ENCODE results near the gene CROCC2.

Gene CROCC2

DNA sequence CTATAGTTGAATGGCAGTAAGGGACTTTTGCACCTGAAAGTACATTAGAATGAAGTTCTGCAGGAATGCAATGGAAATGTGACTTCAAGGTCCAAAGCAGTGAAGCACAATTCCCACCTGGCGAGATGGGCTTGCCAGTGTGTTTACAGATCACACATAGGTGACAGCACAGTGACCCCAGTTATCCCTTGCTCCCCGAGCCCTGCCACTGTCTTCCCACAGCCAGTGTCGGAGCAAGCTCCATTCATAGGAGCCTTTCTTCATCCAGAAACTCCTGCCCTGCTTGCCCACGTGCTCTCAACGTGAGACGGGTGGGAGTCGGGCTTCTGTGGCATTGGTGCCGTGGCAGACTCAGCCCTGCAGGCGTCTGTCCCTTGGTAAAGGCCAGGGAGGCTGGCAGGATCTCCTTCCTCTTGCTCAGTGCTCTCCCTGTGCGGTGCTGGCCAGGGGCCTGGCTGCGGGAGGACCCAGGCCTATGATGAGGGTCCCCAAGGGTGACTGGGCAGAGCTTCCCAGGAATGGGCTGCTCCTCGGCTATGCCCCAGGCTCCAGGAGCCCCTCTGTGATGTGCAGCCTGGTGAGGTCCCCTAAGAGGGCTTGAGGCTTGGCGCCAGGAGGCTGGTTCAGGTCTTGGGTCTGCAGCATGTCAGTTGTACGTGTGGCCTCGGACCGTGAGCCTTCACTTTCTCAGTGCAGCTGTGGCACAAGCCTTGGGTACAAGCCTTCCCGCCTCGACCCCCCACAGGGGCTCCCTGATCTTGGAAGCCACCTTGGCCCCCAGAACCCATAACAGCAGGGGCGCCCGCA is 132.4 kb downstream of the CROCC2 start:
- peaks cover 11% of the 10 kb centered on the region for H3K4me1 Mint-ChIP-seq (ENCODE audit: low read depth)
- no peaks in the 10 kb centered on the region for H3K36me3 Mint-ChIP-seq (ENCODE audit: low read depth)
- H3K27me3 Mint-ChIP-seq = peaks cover 26% of the 10 kb centered on the region
- no peak overlapping the region for H3K4me3 Mint-ChIP-seq
- intact Hi-C loops (cut with micrococcal nuclease) = no loop called here
- no peak overlapping the region for H3K27ac Mint-ChIP-seq
- no peaks in the 10 kb centered on the region for H3K9me3 Mint-ChIP-seq

DNA sequence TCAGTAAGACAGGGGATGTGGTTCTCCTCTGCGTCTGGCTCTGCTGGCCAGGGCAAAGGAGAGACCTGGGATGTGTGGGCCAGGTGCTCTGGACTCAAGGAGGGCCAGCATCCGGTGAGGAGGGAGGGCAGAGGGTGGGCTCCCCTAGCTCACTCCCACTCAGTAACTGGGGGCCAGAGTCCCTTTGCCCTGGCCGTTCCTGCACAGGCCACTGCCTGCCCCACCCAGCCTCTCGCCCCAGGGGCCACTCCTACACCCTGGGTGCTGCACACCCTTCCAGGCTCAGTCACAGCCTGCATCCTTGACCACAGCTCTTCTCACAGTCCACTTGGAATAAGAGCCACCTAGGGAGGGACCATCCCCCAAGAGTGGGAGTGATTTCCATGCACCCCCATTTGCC is 133.3 kb downstream of the CROCC2 start:
- Mint-ChIP-seq H3K27ac (no peak overlapping the region), H3K4me3 (no peak overlapping the region)

DNA sequence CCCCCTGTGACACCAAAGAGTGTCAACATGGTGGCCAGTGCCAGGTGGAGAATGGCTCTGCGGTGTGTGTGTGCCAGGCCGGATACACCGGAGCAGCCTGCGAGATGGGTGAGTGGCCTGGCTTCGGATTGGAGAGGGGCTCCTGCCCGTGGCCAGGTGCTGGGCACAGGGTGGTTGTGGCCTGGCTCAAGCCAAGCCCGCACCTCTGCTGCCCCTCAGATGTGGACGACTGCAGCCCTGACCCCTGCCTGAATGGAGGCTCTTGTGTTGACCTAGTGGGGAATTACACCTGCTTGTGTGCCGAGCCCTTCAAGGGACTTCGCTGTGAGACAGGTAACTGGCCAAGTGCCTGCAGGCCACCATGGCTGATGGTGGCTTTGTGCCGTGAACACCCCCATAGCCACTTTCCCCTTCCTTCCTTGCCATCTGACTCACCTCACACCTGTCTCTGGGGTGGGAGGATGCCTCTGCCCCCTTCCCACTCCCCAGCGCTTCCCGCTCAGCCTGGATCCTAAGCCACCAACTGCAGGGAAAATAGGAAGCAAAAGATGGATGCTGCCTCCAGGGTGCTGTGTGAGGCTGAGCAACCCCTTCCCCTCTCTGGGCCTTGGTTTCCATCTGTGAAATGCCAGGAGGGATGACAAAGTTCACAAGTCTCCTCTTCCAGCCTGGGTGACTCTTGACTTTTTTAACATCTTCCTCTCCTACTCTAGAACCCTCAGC is 134.1 kb downstream of the CROCC2 start:
- peaks cover 11% of the 10 kb centered on the region for H3K4me1 Mint-ChIP-seq (ENCODE audit: low read depth)
- H3K36me3 Mint-ChIP-seq (ENCODE audit: low read depth) = no peaks in the 10 kb centered on the region
- peaks cover 26% of the 10 kb centered on the region for H3K27me3 Mint-ChIP-seq
- intact Hi-C loops (cut with micrococcal nuclease) = no loop called here
- H3K27ac Mint-ChIP-seq = no peak overlapping the region
- no peak overlapping the region for H3K4me3 Mint-ChIP-seq
- H3K9me3 Mint-ChIP-seq = no peaks in the 10 kb centered on the region

More for the DNA sequence above, 133.3 kb downstream of the CROCC2 start:
- H3K4me1 Mint-ChIP-seq (ENCODE audit: low read depth) = peaks cover 11% of the 10 kb centered on the region
- no peaks in the 10 kb centered on the region for H3K36me3 Mint-ChIP-seq (ENCODE audit: low read depth)
- H3K9me3 Mint-ChIP-seq = no peaks in the 10 kb centered on the region
- intact Hi-C loops (cut with micrococcal nuclease) = no loop called here
- peaks cover 26% of the 10 kb centered on the region for H3K27me3 Mint-ChIP-seq

DNA sequence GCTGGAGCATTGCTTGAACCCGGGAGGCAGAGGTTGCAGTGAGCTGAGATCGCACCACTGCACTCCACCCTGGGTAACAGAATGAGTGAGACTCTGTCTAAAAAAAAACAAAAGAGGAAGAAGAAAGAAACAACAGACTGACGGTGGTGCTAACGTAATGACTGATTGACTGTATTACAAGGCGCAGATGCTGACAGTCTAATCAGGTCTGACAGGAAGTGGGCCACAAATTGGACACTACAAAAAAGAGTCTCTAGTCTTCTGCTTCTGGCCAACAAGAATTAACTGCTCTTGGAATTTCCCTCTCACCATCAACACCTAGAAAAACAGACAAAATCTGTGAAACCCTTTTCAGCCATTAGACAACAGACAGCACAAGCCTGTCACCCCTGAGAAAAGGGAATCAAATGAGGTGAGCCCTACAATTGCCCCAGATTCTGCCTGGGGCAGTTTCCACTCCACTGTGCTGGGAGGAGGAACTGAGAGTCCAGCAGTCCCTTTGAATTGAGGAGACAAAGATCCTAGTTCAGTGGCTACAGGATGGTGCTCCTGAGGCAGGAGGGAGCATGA is 135.5 kb downstream of the CROCC2 start:
- no peak overlapping the region for H3K4me3 Mint-ChIP-seq

More for the DNA sequence above, 135.5 kb downstream of the CROCC2 start:
- intact Hi-C loops (cut with micrococcal nuclease) = no loop called here
- Mint-ChIP-seq H3K9me3 (no peaks in the 10 kb centered on the region), H3K36me3 (ENCODE audit: low read depth) (no peaks in the 10 kb centered on the region), H3K4me1 (ENCODE audit: low read depth) (peaks cover 11% of the 10 kb centered on the region), H3K27me3 (peaks cover 15% of the 10 kb centered on the region), H3K27ac (no peak overlapping the region)
